A549 (cell line): Measurements from ENCODE around the gene DDX31. TPM values are rescaled to one million over a fixed set of nuclear protein-coding genes. Genes with fewer than 3 reads are reported as not detected.

Experiments
- ATAC-seq, 2 experiments: fragments of 200-7000 bp in 1 of 2; fragments of >200 bp in 1 of 2; cut with Nextera tagmentation in 1 of 2; cut with Tn5 transposase in 1 of 2; 3 replicates each; pipeline versions ENCODE4 v1.8.0 to v1.9.1; 2018 to 2020; ENCODE audit warnings: mild to moderate bottlenecking in 1 of 2, moderate library complexity in 1 of 2
- CTCF ChIA-PET: fragments of 300-600 bp; sonication (Branson Sonifier 250); formaldehyde crosslinking; extraction: SDS; loops from one replicate; lab custom pipeline; 2021; ENCODE audit warnings: antibody characterized with exemption, inconsistent platforms; lab: Yijun Ruan, JAX
- POLR2A ChIA-PET: fragments of 350-600 bp; formaldehyde crosslinking; extraction: SDS; loops from one replicate; lab custom pipeline; 2021; ENCODE audit warnings: antibody characterized with exemption, inconsistent platforms; lab: Yijun Ruan, JAX
- DNase-seq, 2 experiments: peaks; one replicate each; pipeline versions ENCODE4 v3.0.0 to v3.0.0-alpha.2; 2011 to 2016; ENCODE audit warnings: low read depth in 1 of 2, low spot score in 1 of 2
- FAIRE-seq: peaks from 2 replicates; lab custom pipeline; 2011; peaks lifted over from hg19 to GRCh38; lab: Jason Lieb, UNC
- H3K27ac ChIP-seq, 2 experiments: fragments of >200 bp; sonication (Bioruptor Twin); formaldehyde crosslinking; 3 replicates each; pipeline ENCODE4 v1.5.1; 2016 to 2017
- H3K4me1 ChIP-seq: fragments of >200 bp; sonication (Bioruptor Twin); formaldehyde crosslinking; 3 replicates; pipeline ENCODE4 v1.6.1; 2016
- H3K4me2 ChIP-seq: fragments of >200 bp; sonication (Bioruptor Twin); formaldehyde crosslinking; 3 replicates; pipeline ENCODE4 v1.6.1; 2016
- H3K4me3 ChIP-seq: fragments of >200 bp; sonication (Bioruptor Twin); formaldehyde crosslinking; 3 replicates; pipeline ENCODE4 v1.5.1; 2016
- H3K9me3 ChIP-seq: fragments of >200 bp; sonication (Bioruptor Twin); formaldehyde crosslinking; 3 replicates; pipeline ENCODE4 v1.6.1; 2016
- ATOH8 ChIP-seq: fragments of 250-450 bp; sonication (Bioruptor Pico); IDR thresholded peaks from 2 replicates; pipeline ENCODE4 v1.5.0; 2020; ENCODE audit warnings: low read depth, mild to moderate bottlenecking, moderate library complexity
- BHLHE40 ChIP-seq: IDR thresholded peaks from 2 replicates; pipeline ENCODE4 v1.6.1; 2012; ENCODE audit warnings: low read depth, low read length, inconsistent platforms
- CBX8 ChIP-seq: fragments of 200-600 bp; sonication (generic); IDR thresholded peaks from 2 replicates; pipeline ENCODE4 v1.6.1; 2016
- CHD2 ChIP-seq: fragments of 150-350 bp; IDR thresholded peaks from 2 replicates; pipeline ENCODE4 v1.6.1; 2014; ENCODE audit warnings: low read length; ENCODE audit not compliant: partially characterized antibody
- CTCF ChIP-seq: fragments of >200 bp; sonication (Bioruptor Twin); formaldehyde crosslinking; IDR thresholded peaks from 3 replicates; pipeline ENCODE4 v1.5.1; 2016
- EHMT2 ChIP-seq: fragments of 200-600 bp; sonication (generic); IDR thresholded peaks from 2 replicates; pipeline ENCODE4 v1.6.1; 2016; ENCODE audit warnings: antibody characterized with exemption, low read depth, mild to moderate bottlenecking, moderate library complexity
- ELK1 ChIP-seq: fragments of 150-350 bp; IDR thresholded peaks from 2 replicates; pipeline ENCODE4 v1.6.1; 2014; ENCODE audit warnings: low read depth, mild to moderate bottlenecking, low read length
- ESRRA ChIP-seq: fragments of 150-350 bp; IDR thresholded peaks from 2 replicates; pipeline ENCODE4 v1.6.1; 2014; ENCODE audit warnings: mild to moderate bottlenecking, low read length, borderline replicate concordance
- FOSL2 ChIP-seq, 2 experiments: fragments of 450-650 bp in 1 of 2; fragments of >200 bp in 1 of 2; sonication (Bioruptor Twin) in 1 of 2; formaldehyde crosslinking; IDR thresholded peaks; 2 replicates each; pipeline versions ENCODE4 v1.5.0 to v1.6.1; 2016 to 2020; ENCODE audit warnings: mild to moderate bottlenecking in 1 of 2, moderate library complexity in 1 of 2
- GATA3 ChIP-seq: IDR thresholded peaks from 2 replicates; pipeline ENCODE4 v1.6.1; 2012; ENCODE audit warnings: borderline replicate concordance
- HDAC2 ChIP-seq: fragments of 200-600 bp; sonication (generic); IDR thresholded peaks from 2 replicates; pipeline ENCODE4 v1.6.1; 2016
- HEYL ChIP-seq: fragments of 250-450 bp; sonication (Bioruptor Pico); IDR thresholded peaks from 2 replicates; pipeline ENCODE4 v1.8.0; 2021; ENCODE audit warnings: mild to moderate bottlenecking, moderate library complexity
- HOXB13 ChIP-seq: fragments of 250-450 bp; sonication (Bioruptor Pico); IDR thresholded peaks from 2 replicates; pipeline ENCODE4 v1.5.0; 2020; ENCODE audit warnings: low read depth, mild to moderate bottlenecking, moderate library complexity
- HOXB5 ChIP-seq: fragments of 250-450 bp; sonication (Bioruptor Pico); IDR thresholded peaks from 2 replicates; pipeline ENCODE4 v1.5.0; 2020; ENCODE audit warnings: mild to moderate bottlenecking, moderate library complexity
- MAFK ChIP-seq: fragments of 450-650 bp; IDR thresholded peaks from 2 replicates; pipeline ENCODE4 v1.6.1; 2014; ENCODE audit not compliant: partially characterized antibody
- MAZ ChIP-seq: fragments of 150-350 bp; IDR thresholded peaks from 2 replicates; pipeline ENCODE4 v1.6.1; 2014; ENCODE audit warnings: antibody characterized with exemption, low read depth, low read length, borderline replicate concordance
- NFE2L2 ChIP-seq: fragments of 150-350 bp; conservative IDR thresholded peaks from 2 replicates; pipeline ENCODE4 v1.6.1; 2014; ENCODE audit warnings: low read length
- PBX3 ChIP-seq: IDR thresholded peaks from 2 replicates; pipeline ENCODE4 v1.6.1; 2012
- PHF8 ChIP-seq: fragments of 200-600 bp; sonication (generic); IDR thresholded peaks from 2 replicates; pipeline ENCODE4 v1.6.1; 2016; ENCODE audit warnings: low read depth, mild to moderate bottlenecking, antibody characterized with exemption, moderate library complexity, borderline replicate concordance
- POLR2A ChIP-seq: IDR thresholded peaks from 2 replicates; pipeline ENCODE4 v1.6.1; 2012; ENCODE audit warnings: mild to moderate bottlenecking, low read length
- RARB ChIP-seq: fragments of 250-450 bp; sonication (Bioruptor Pico); IDR thresholded peaks from 2 replicates; pipeline ENCODE4 v1.8.0; 2021; ENCODE audit warnings: mild to moderate bottlenecking, moderate library complexity
- RCOR1 ChIP-seq: fragments of 150-350 bp; IDR thresholded peaks from 2 replicates; pipeline ENCODE4 v1.6.1; 2014; ENCODE audit warnings: antibody characterized with exemption, low read length, low read depth
- RNF2 ChIP-seq: fragments of 200-600 bp; sonication (generic); IDR thresholded peaks from 2 replicates; pipeline ENCODE4 v1.6.1; 2016; ENCODE audit warnings: low read depth, mild to moderate bottlenecking, antibody characterized with exemption, moderate library complexity, borderline replicate concordance
- SMC3 ChIP-seq: fragments of >200 bp; sonication (Bioruptor Twin); formaldehyde crosslinking; IDR thresholded peaks from 3 replicates; pipeline ENCODE4 v1.6.1; 2018; ENCODE audit warnings: inconsistent platforms
- ZC3H11A ChIP-seq: fragments of 450-650 bp; IDR thresholded peaks from 2 replicates; pipeline ENCODE4 v1.6.1; 2014; ENCODE audit warnings: antibody characterized with exemption, mild to moderate bottlenecking
- ZFP36 ChIP-seq: fragments of 450-650 bp; IDR thresholded peaks from 2 replicates; pipeline ENCODE4 v1.6.1; 2014; ENCODE audit warnings: borderline replicate concordance; ENCODE audit not compliant: partially characterized antibody
- WGBS: methylation state at CpG from one replicate; pipeline ENCODE4 v1.1.6; 2017; ENCODE audit errors: missing lambda C conversion rate; 5-methylcytosine and 5-hydroxymethylcytosine counted together
- polyA plus RNA-seq, 4 experiments: library from polyadenylated mRNA; depleted of rRNA in 3 of 4; stranded (reverse); fragments of >200 nt; fragmentation: RNase III in 1 of 4; extraction: RNeasy Plus Mini Kit Qiagen cat#74134 plus additional on column Dnase treatment in 1 of 4; gene quantifications; 2 replicates in 3 of 4; 3 replicates in 1 of 4; pipeline ENCODE4 v1.2.3, GENCODE V29; 2011 to 2017

DDX31 gene
- polyA plus RNA-seq, 2 of the 4 experiments (the other 2 are of a cell fraction): 20.0 to 30.1 TPM

DNA sequence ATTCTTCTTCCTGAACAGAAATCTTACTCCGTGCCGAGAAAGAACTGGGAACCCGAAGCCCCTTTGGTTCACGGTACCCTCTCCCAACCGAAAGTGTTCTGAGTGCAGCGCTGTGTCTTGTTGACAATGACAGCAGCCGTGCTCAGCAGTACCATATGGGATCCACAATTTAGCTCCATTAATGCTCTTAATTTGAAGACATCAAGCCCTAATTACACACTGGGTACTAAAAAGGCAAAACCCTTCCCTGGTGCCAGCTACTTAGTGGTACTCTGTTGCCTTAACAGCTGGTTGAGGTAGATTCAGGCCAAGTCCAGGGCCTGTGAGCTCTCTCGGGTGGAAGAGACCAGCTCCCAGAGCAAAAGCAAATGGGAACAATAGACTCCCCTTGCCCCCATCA lies 24.5 kb downstream of the DDX31 start:
- H3K4me3 ChIP-seq: no peak overlapping the region
- TF ChIP-seq ELK1: no peak
- no peak for TF ChIP-seq PHF8
- TF ChIP-seq GATA3: no peak
- no peak for TF ChIP-seq EHMT2
- no peak for TF ChIP-seq HOXB13 (CRISPR knock-in tag)
- no peak for TF ChIP-seq ESRRA
- no peak for TF ChIP-seq BHLHE40
- TF ChIP-seq CHD2: no peak
- no peak for TF ChIP-seq HOXB5 (CRISPR knock-in tag)
- POLR2A ChIA-PET: interaction anchor here (1.4 kb wide), 1 partner anchor 24 kb away, joined by 3 read pairs; the partner anchor contains the start of gene DDX31
- no peaks in the 10 kb centered on the region for H3K4me1 ChIP-seq
- ATAC-seq: no peak
- FAIRE-seq: no peak
- CTCF ChIA-PET: interaction anchor here (0.9 to 1.6 kb wide), 4 partner anchors 8 to 71 kb away, joined by 3 to 5 read pairs (median 4); no protein-coding TSS in a partner anchor
- no peak overlapping the region for H3K27ac ChIP-seq
- no peak for DNase-seq
- no peaks in the 10 kb centered on the region for H3K9me3 ChIP-seq
- 98% methylated on average over 8 of the region's 8 CpGs for WGBS
- no peak overlapping the region for H3K4me2 ChIP-seq

- Histone ChIP-seq H3K4me2 (no peak overlapping the region), H3K4me1 (no peaks in the 10 kb centered on the region), H3K4me3 (no peak overlapping the region), H3K27ac (no peak overlapping the region), H3K9me3 (no peaks in the 10 kb centered on the region)
- 88% methylated on average over 3 of the region's 3 CpGs for whole genome bisulfite sequencing
- TF ChIP-seq RARB (CRISPR knock-in tag) (no peak), RNF2 (no peak), HDAC2 (no peak), CTCF (no peak; the same call in 2 of the 3 replicates), ZC3H11A (no peak), SMC3 (no peak), EHMT2 (no peak), FOSL2 (IDR thresholded peaks at IDR 0.05) (no peak), FOSL2 (CRISPR knock-in tag; IDR thresholded peaks at IDR 0.05) (no peak), NFE2L2 (no peak), POLR2A (no peak), CBX8 (no peak), MAFK (no peak), BHLHE40 (no peak), PBX3 (no peak), ATOH8 (CRISPR knock-in tag) (no peak), CHD2 (no peak), ZFP36 (no peak), MAZ (no peak), RCOR1 (no peak), HEYL (no peak)
- ChIA-PET POLR2A (no interaction called here), CTCF (interaction anchor here (0.7 to 1.6 kb wide), 4 partner anchors 9 to 224 kb away, joined by 3 to 5 read pairs (median 4); no protein-coding TSS in a partner anchor)
- peak; percentile 25 to 38 for DNase-seq
- ATAC-seq: peak; percentile 81 to 89; a peak in 4 of 6 replicates
- no peak for FAIRE-seq
Observed at GRCh38 chr9:132644251-132644650, 25.5 kb downstream of the DDX31 start.
